ENCODE data around the gene IMPDH1.

GRCh38 chr7:128403676-128404075, 6.1 kb downstream of the IMPDH1 start:
- no peak for TF ChIP-seq GATA2 (IDR thresholded peaks at IDR 0.05; ENCODE audit: low read depth, low read length)
- TF ChIP-seq GATA3 (IDR thresholded peaks at IDR 0.05; ENCODE audit: low read depth, low read length) = no peak

Measured in SH-SY5Y (cell line).